Measurements from ENCODE around the gene CYB5D1.

The CYB5D1 gene

DNA sequence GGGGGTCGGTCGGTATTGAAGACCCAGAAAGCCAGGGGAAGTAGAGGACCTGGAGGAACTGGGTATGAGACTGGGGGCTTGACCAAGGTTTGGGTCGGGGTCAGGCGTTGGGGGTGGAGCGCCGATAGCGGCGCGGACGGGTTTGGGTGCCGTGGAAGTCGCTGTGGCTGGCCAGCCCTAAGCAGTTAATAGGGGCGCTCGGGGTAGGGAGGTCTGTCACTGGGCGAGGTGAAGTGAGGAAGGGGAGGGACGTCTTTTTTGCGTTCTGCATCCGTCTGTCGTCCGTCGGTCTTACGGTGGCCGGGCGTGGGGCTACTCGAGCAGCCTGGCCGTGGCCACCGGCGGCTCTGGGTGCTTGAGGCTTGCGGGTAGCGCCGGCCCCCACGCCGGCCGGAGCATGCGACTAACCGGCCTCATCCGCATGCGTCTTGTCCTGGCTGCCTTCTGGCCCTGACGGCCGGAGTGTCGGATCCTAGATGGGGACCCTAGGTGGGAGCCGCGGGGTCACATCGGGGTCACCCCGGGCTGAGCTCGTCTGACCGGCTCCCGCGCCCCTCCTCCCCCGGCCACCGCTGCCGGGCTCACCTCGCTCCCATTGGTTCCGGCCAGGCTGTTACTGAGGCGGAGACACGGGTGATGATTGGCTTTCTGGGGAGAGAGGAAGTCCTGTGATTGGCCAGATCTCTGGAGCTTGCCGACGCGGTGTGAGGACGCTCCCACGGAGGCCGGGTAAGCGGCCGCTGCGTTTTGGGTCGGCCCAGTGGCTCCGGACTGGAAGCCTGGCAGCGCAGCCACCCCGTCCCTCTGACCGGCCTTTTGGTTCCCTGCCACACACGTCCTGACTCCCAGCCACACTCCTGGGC, 13.3 kb upstream of the CYB5D1 start:
- DNase-seq (ENCODE audit: low read depth) = peak; percentile 82

GRCh38 chr17:7845359-7846062, 12.3 kb upstream of the CYB5D1 start:
- DNase-seq (ENCODE audit: low read depth) = no peak

DNA sequence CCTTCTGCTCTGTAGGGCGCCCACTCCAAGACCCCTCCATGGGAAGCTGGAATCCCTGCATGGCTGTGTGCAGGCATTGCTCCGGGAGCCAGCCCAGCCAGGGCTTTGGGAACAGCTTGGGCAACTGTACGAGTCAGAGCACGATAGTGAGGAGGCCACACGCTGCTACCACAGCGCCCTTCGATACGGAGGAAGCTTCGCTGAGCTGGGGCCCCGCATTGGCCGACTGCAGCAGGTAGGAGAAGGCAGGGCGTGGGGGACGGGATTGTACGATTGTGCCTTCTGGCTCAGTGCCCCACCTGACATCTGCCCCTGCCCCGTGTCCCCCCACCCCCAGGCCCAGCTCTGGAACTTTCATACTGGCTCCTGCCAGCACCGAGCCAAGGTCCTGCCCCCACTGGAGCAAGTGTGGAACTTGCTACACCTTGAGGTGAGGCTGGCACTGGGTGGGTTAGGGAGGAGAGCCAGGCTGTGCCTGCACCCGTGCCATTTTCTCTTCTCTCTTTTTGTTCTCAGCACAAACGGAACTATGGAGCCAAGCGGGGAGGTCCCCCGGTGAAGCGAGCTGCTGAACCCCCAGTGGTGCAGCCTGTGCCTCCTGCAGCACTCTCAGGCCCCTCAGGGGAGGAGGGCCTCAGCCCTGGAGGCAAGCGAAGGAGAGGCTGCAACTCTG, 11.6 kb upstream of the CYB5D1 start:
- no peak for DNase-seq (ENCODE audit: low read depth)

DNA sequence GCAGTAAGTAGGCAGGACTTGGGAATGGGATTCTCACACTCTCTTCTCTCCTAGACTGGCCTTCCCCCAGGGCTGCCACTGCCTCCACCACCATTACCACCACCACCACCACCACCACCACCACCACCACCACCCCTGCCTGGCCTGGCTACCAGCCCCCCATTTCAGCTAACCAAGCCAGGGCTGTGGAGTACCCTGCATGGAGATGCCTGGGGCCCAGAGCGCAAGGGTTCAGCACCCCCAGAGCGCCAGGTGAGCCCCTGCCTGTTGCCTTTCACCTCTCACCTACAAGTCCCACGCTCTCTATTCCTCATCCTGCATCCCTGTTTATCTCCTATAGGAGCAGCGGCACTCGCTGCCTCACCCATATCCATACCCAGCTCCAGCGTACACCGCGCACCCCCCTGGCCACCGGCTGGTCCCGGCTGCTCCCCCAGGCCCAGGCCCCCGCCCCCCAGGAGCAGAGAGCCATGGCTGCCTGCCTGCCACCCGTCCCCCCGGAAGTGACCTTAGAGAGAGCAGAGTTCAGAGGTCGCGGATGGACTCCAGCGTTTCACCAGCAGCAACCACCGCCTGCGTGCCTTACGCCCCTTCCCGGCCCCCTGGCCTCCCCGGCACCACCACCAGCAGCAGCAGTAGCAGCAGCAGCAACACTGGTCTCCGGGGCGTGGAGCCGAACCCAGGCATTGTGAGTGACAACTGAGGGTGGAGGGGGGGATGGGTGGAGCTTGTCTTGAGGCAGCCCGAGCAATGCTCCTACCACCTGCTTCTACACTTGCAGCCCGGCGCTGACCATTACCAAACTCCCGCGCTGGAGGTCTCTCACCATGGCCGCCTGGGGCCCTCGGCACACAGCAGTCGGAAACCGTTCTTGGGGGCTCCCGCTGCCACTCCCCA, 10.8 kb upstream of the CYB5D1 start:
- DNase-seq (ENCODE audit: low read depth) = no peak

- no peak for DNase-seq (ENCODE audit: low read depth)
These were observed 9.6 kb upstream of the CYB5D1 start for GRCh38 chr17:7848131-7848579.

- no peak for DNase-seq (ENCODE audit: low read depth)
These were observed 9.1 kb upstream of the CYB5D1 start for GRCh38 chr17:7848739-7849129.

- DNase-seq (ENCODE audit: low read depth) = no peak
These were observed 8.6 kb upstream of the CYB5D1 start for GRCh38 chr17:7849130-7849750.

- DNase-seq (ENCODE audit: low read depth) = no peak
These were observed 7.9 kb upstream of the CYB5D1 start for GRCh38 chr17:7849751-7850504.

GRCh38 chr17:7850701-7851437, 6.9 kb upstream of the CYB5D1 start:
- no peak for DNase-seq (ENCODE audit: low read depth)

DNA sequence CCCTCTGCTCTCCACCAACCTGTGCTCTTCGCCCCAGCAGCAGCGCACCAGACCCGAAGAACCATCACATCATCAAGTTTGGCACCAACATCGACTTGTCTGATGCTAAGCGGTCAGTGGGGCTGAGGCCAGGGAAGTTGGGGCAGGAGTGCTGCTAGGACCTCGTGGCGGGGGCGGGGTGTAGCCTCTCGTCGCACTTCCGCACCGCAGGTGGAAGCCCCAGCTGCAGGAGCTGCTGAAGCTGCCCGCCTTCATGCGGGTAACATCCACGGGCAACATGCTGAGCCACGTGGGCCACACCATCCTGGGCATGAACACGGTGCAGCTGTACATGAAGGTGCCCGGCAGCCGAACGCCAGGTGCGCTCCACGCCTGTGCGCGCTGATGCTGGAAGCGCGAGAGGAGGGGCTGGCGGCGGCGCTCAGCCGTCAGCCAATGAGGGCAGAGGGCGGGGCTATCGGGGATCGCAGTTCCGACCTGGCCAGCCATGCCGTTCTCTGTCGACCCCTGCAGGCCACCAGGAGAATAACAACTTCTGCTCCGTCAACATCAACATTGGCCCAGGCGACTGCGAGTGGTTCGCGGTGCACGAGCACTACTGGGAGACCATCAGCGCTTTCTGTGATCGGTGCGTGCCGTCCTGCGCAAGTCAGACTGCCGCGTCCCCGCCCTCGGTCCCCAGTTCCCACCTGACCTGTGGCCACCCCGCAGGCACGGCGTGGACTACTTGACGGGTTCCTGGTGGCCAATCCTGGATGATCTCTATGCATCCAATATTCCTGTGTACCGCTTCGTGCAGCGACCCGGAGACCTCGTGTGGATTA, 6.2 kb upstream of the CYB5D1 start:
- DNase-seq (ENCODE audit: low read depth) = peak; percentile 93

- no peak for DNase-seq (ENCODE audit: low read depth)
These were observed 5.5 kb upstream of the CYB5D1 start for GRCh38 chr17:7852262-7852670.

DNA sequence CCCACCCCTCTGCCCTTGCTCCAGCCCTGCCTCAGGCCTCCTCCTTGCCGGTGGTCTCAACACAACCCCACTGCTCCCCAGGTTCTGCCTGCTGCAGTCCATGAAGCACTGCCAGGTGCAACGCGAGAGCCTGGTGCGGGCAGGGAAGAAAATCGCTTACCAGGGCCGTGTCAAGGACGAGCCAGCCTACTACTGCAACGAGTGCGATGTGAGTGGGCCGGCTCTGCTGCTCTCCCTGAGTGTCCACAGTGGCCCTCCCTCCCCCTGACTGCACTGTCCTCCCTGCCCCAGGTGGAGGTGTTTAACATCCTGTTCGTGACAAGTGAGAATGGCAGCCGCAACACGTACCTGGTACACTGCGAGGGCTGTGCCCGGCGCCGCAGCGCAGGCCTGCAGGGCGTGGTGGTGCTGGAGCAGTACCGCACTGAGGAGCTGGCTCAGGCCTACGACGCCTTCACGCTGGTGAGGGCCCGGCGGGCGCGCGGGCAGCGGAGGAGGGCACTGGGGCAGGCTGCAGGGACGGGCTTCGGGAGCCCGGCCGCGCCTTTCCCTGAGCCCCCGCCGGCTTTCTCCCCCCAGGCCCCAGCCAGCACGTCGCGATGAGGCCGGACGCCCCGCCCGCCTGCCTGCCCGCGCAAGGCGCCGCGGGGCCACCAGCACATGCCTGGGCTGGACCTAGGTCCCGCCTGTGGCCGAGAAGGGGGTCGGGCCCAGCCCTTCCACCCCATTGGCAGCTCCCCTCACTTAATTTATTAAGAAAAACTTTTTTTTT, 4.7 kb upstream of the CYB5D1 start:
- DNase-seq (ENCODE audit: low read depth) = no peak

DNA sequence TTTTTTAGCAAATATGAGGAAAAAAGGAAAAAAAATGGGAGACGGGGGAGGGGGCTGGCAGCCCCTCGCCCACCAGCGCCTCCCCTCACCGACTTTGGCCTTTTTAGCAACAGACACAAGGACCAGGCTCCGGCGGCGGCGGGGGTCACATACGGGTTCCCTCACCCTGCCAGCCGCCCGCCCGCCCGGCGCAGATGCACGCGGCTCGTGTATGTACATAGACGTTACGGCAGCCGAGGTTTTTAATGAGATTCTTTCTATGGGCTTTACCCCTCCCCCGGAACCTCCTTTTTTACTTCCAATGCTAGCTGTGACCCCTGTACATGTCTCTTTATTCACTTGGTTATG, 4.1 kb upstream of the CYB5D1 start:
- DNase-seq (ENCODE audit: low read depth) = no peak

GRCh38 chr17:7854078-7854777, 3.6 kb upstream of the CYB5D1 start:
- no peak for DNase-seq (ENCODE audit: low read depth)

DNA sequence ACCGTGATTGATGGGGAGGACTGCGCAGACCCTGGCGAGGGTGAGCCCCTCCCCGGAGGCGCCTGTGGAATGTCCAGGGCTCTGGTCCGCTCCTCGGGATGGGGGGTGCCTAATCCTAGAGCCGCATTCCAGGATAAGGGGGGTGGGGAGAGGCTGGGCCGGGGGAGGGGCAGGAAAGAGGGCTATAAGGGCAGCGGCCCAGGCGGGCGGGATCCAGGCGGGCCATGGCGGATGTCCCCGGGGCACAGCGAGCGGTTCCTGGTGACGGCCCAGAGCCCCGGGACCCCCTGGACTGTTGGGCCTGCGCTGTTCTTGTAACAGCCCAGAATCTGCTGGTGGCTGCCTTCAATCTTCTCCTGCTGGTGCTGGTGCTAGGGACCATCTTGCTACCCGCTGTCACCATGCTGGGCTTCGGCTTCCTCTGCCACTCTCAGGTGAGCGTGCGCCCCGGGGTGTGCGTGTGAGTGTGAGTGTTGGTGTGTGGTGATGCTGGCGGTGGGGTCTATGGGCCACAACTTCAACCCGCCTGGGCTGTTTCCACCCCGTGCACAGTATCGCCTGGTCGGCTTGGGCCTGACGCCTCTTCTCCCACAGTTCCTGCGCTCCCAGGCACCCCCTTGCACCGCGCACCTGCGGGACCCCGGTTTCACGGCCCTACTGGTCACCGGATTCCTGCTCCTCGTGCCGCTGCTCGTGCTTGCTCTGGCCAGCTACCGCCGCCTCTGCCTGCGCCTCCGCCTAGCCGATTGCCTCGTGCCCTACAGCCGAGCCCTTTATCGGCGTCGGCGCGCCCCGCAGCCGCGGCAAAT, 2.7 kb upstream of the CYB5D1 start, which contains the start of gene TMEM88:
TSS of gene TMEM88 (plus strand) at position 216 of the 809 bp plus-strand sequence. CDS start at position 225, 9 bp downstream.
- DNase-seq (ENCODE audit: low read depth) = no peak

- no peak for DNase-seq (ENCODE audit: low read depth)
These were observed 2.2 kb upstream of the CYB5D1 start for GRCh38 chr17:7855660-7856010.

Data from activated T-cell treated with anti-CD3 and anti-CD28 coated beads for 48 hours (primary cell).